AML-193 (cell line): ENCODE results near the gene EXOC4.
"Not testable (repeated sequence)": the region's sequence is repeated elsewhere in the genome, so short reads cannot be mapped to it uniquely, and the experiment has no call there.

Experiments
- DNase-seq, 2 experiments: peaks; one replicate each; lab custom pipeline; 2025; lab: John Stamatoyannopoulos, UW

The EXOC4 gene

GRCh38 chr7:133252858-133253518 lies at the start of gene EXOC4:
TSS of gene EXOC4 (plus strand) at chr7:133253078.
- peak; percentile 98 for DNase-seq

- no peak for DNase-seq
Measured at GRCh38 chr7:133203490-133203889, 49.4 kb upstream of the EXOC4 start.

GRCh38 chr7:133207687-133208086 lies 45.2 kb upstream of the EXOC4 start:
- DNase-seq, result peak; percentile 18 to 29

GRCh38 chr7:133210817-133211216 lies 42.1 kb upstream of the EXOC4 start:
- not testable (repeated sequence) for DNase-seq

GRCh38 chr7:133213772-133214171 lies 39.1 kb upstream of the EXOC4 start:
- not testable (repeated sequence) for DNase-seq

GRCh38 chr7:133217773-133218172 lies 35.1 kb upstream of the EXOC4 start:
- no peak for DNase-seq

GRCh38 chr7:133230591-133231194 lies 22.2 kb upstream of the EXOC4 start:
- DNase-seq, result peak; percentile 41 to 44

- DNase-seq, result no peak
Measured at GRCh38 chr7:133233142-133233541, 19.7 kb upstream of the EXOC4 start.

- DNase-seq, result no peak
Measured at GRCh38 chr7:133234961-133235875, 17.7 kb upstream of the EXOC4 start.

GRCh38 chr7:133237545-133237944 lies 15.3 kb upstream of the EXOC4 start:
- DNase-seq, result no peak

- no peak for DNase-seq
Measured at GRCh38 chr7:133240302-133240701, 12.6 kb upstream of the EXOC4 start.

GRCh38 chr7:133246558-133246957 lies 6.3 kb upstream of the EXOC4 start:
- no peak for DNase-seq

- no peak for DNase-seq
Measured at GRCh38 chr7:133248901-133249300, 4.0 kb upstream of the EXOC4 start.

- DNase-seq, result no peak
Measured at GRCh38 chr7:133252506-133252857, 396 bp upstream of the EXOC4 start.

- DNase-seq, result no peak
Measured at GRCh38 chr7:133253519-133253875, 619 bp downstream of the EXOC4 start.

- DNase-seq, result peak; percentile 60 to 74
Measured at GRCh38 chr7:133255486-133255885, 2.6 kb downstream of the EXOC4 start.

- no peak for DNase-seq
Measured at GRCh38 chr7:133258174-133258573, 5.3 kb downstream of the EXOC4 start.

- no peak for DNase-seq
Measured at GRCh38 chr7:133265821-133266220, 12.9 kb downstream of the EXOC4 start.

- no peak for DNase-seq
Measured at GRCh38 chr7:133268355-133268754, 15.5 kb downstream of the EXOC4 start.

- no peak for DNase-seq
Measured at GRCh38 chr7:133272336-133272735, 19.5 kb downstream of the EXOC4 start.

- no peak for DNase-seq
Measured at GRCh38 chr7:133273227-133273626, 20.3 kb downstream of the EXOC4 start.

GRCh38 chr7:133274265-133274664 lies 21.4 kb downstream of the EXOC4 start:
- no peak for DNase-seq

GRCh38 chr7:133275008-133275407 lies 22.1 kb downstream of the EXOC4 start:
- DNase-seq, result no peak
